ENCODE data around the gene RAPGEF6.
A peak's percentile ranks its signal among the peaks of the same experiment; 100 is the strongest.

The RAPGEF6 gene

GRCh38 chr5:131515348-131515747 is 119.7 kb downstream of the RAPGEF6 start:
- Histone ChIP-seq H3K4me3 (ENCODE audit: low read depth in 1 of 2, low read length in 2 of 2) (no peak overlapping the region), H3K9me3 (ENCODE audit: control insufficient read depth in 1 of 2, low read length in 2 of 2) (no peaks in the 10 kb centered on the region), H3K9ac (ENCODE audit: low read depth in 1 of 2, low read length in 2 of 2) (no peak overlapping the region), H3K27me3 (ENCODE audit: control insufficient read depth in 1 of 2, insufficient read depth in 2 of 2, low read length in 2 of 2) (no peaks in the 10 kb centered on the region), H3K4me1 (ENCODE audit: control insufficient read depth in 1 of 2, insufficient read depth in 2 of 2, low read length in 2 of 2) (peaks cover 6 to 7% of the 10 kb centered on the region in 2 donors), H3K27ac (ENCODE audit: low read depth, low read length) (no peak overlapping the region), H3K36me3 (ENCODE audit: control insufficient read depth in 1 of 2, insufficient read depth in 2 of 2, low read length in 2 of 2) (no peaks in the 10 kb centered on the region)

- Histone ChIP-seq H3K9me3 (ENCODE audit: control insufficient read depth in 1 of 2, low read length in 2 of 2) (no peaks in the 10 kb centered on the region), H3K36me3 (ENCODE audit: control insufficient read depth in 1 of 2, insufficient read depth in 2 of 2, low read length in 2 of 2) (peaks cover 0 to 4% of the 10 kb centered on the region in 2 donors), H3K4me1 (ENCODE audit: control insufficient read depth in 1 of 2, insufficient read depth in 2 of 2, low read length in 2 of 2) (peaks cover 6 to 7% of the 10 kb centered on the region in 2 donors), H3K27ac (ENCODE audit: low read depth, low read length) (no peak overlapping the region), H3K4me3 (ENCODE audit: low read depth in 1 of 2, low read length in 2 of 2) (no peak overlapping the region), H3K27me3 (ENCODE audit: control insufficient read depth in 1 of 2, insufficient read depth in 2 of 2, low read length in 2 of 2) (no peaks in the 10 kb centered on the region), H3K9ac (ENCODE audit: low read depth in 1 of 2, low read length in 2 of 2) (peak overlapping the region in 1 of 2 donors; percentile 31)
These were observed 120.4 kb downstream of the RAPGEF6 start for GRCh38 chr5:131514316-131515283.

DNA sequence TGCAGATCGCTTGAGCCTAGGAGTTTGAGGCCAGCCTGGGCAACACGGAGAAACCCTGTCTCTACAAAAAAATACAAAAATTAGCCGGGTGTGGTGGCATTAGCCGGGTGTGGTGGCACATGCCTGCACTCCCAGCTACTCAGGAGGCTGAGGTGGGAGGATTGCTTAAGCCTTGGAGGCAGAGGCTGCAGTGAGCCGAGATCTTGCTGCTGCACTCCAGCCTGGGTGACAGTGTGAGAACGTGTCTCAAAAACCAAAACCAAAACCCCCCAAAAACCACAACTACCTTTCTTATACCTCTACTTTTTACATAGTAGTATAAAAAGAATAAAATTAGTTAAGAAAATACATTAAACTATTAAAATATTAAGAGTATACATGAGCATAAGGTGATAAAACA is 121.2 kb downstream of the RAPGEF6 start:
- no peaks in the 10 kb centered on the region for H3K27me3 ChIP-seq (ENCODE audit: control insufficient read depth in 1 of 2, insufficient read depth in 2 of 2, low read length in 2 of 2)
- no peak overlapping the region for H3K9ac ChIP-seq (ENCODE audit: low read depth in 1 of 2, low read length in 2 of 2)
- peaks cover 6 to 7% of the 10 kb centered on the region in 2 donors for H3K4me1 ChIP-seq (ENCODE audit: control insufficient read depth in 1 of 2, insufficient read depth in 2 of 2, low read length in 2 of 2)
- no peaks in the 10 kb centered on the region for H3K9me3 ChIP-seq (ENCODE audit: control insufficient read depth in 1 of 2, low read length in 2 of 2)
- no peak overlapping the region for H3K4me3 ChIP-seq (ENCODE audit: low read depth in 1 of 2, low read length in 2 of 2)
- peaks cover 0 to 5% of the 10 kb centered on the region in 2 donors for H3K36me3 ChIP-seq (ENCODE audit: control insufficient read depth in 1 of 2, insufficient read depth in 2 of 2, low read length in 2 of 2)
- H3K27ac ChIP-seq (ENCODE audit: low read depth, low read length): no peak overlapping the region

DNA sequence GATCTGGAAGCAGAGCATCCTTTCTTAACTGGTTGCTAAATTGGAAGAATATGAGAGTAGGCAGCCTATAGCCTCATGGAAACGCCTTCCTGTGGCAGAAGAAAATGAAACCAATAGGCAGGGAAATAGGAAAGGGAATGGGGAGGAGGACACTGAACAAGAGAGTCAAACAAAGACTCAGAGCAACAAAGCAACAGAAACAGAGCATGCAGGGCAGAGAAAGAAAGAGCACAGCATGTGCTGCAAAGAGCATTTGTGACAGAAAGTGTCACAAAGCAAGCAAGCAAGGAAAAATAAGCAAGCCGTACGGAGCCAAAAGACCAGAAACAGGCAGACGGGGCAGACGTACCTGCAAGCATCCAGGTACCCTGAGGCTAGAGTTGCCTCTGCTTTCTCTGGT is 123.1 kb downstream of the RAPGEF6 start:
- Histone ChIP-seq H3K9ac (ENCODE audit: low read depth in 1 of 2, low read length in 2 of 2) (no peak overlapping the region), H3K9me3 (ENCODE audit: control insufficient read depth in 1 of 2, low read length in 2 of 2) (no peaks in the 10 kb centered on the region), H3K4me3 (ENCODE audit: low read depth in 1 of 2, low read length in 2 of 2) (no peak overlapping the region), H3K36me3 (ENCODE audit: control insufficient read depth in 1 of 2, insufficient read depth in 2 of 2, low read length in 2 of 2) (peaks cover 0 to 8% of the 10 kb centered on the region in 2 donors), H3K4me1 (ENCODE audit: control insufficient read depth in 1 of 2, insufficient read depth in 2 of 2, low read length in 2 of 2) (peaks cover 6 to 7% of the 10 kb centered on the region in 2 donors), H3K27me3 (ENCODE audit: control insufficient read depth in 1 of 2, insufficient read depth in 2 of 2, low read length in 2 of 2) (no peaks in the 10 kb centered on the region), H3K27ac (ENCODE audit: low read depth, low read length) (no peak overlapping the region)

DNA sequence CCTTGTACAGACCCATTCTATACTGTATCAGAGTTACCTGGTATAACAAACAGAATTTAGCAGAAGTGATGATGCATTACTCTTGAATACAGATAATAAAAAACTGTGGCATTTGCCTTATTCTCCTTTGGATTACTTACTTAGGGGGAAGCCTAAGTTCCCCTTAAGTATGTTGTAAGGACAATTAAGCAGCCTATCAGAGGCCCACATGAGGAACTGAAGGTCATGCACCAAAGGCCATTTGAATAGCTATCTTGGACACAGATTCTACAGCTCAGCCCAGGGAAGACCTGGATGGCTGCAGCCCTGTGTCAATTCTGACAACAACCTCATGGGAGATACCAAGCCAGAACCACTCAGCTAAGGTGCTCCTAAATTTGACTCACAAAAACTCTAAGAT is 125.2 kb downstream of the RAPGEF6 start:
- peaks cover 0 to 8% of the 10 kb centered on the region in 2 donors for H3K36me3 ChIP-seq (ENCODE audit: control insufficient read depth in 1 of 2, insufficient read depth in 2 of 2, low read length in 2 of 2)
- H3K4me1 ChIP-seq (ENCODE audit: control insufficient read depth in 1 of 2, insufficient read depth in 2 of 2, low read length in 2 of 2): peaks cover 0 to 6% of the 10 kb centered on the region in 2 donors
- H3K4me3 ChIP-seq (ENCODE audit: low read depth in 1 of 2, low read length in 2 of 2): no peak overlapping the region
- no peaks in the 10 kb centered on the region for H3K9me3 ChIP-seq (ENCODE audit: control insufficient read depth in 1 of 2, low read length in 2 of 2)
- no peak overlapping the region for H3K9ac ChIP-seq (ENCODE audit: low read depth in 1 of 2, low read length in 2 of 2)
- H3K27me3 ChIP-seq (ENCODE audit: control insufficient read depth in 1 of 2, insufficient read depth in 2 of 2, low read length in 2 of 2): no peaks in the 10 kb centered on the region
- H3K27ac ChIP-seq (ENCODE audit: low read depth, low read length): no peak overlapping the region

GRCh38 chr5:131505237-131505908 is 129.7 kb downstream of the RAPGEF6 start:
- peaks cover 0 to 19% of the 10 kb centered on the region in 2 donors for H3K36me3 ChIP-seq (ENCODE audit: control insufficient read depth in 1 of 2, insufficient read depth in 2 of 2, low read length in 2 of 2)

DNA sequence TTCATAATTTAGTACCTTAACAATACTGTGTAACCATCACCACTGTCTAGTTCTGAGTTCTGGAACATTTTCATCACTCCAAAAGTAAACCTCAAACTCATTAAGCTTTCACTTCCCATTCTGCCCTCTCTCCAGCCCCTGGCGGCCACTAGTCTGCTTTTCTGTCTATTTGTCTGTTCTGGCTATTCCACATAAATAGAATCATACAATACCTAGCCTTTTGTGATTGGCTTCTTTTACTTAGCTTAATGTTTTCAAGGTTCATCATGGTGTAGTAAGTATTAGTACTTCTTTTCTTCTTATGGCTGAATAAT is 138.7 kb downstream of the RAPGEF6 start:
- peaks cover 16 to 44% of the 10 kb centered on the region in 2 donors for H3K36me3 ChIP-seq (ENCODE audit: control insufficient read depth in 1 of 2, insufficient read depth in 2 of 2, low read length in 2 of 2)
- H3K9ac ChIP-seq (ENCODE audit: low read depth in 1 of 2, low read length in 2 of 2): no peak overlapping the region
- no peaks in the 10 kb centered on the region for H3K9me3 ChIP-seq (ENCODE audit: control insufficient read depth in 1 of 2, low read length in 2 of 2)

More at GRCh38 chr5:131505237-131505908, 129.7 kb downstream of the RAPGEF6 start:
- H3K9me3 ChIP-seq (ENCODE audit: control insufficient read depth in 1 of 2, low read length in 2 of 2): no peaks in the 10 kb centered on the region
- H3K4me3 ChIP-seq (ENCODE audit: low read depth in 1 of 2, low read length in 2 of 2): no peak overlapping the region
- H3K27me3 ChIP-seq (ENCODE audit: control insufficient read depth in 1 of 2, insufficient read depth in 2 of 2, low read length in 2 of 2): no peaks in the 10 kb centered on the region
- H3K9ac ChIP-seq (ENCODE audit: low read depth in 1 of 2, low read length in 2 of 2): no peak overlapping the region
- H3K4me1 ChIP-seq (ENCODE audit: control insufficient read depth in 1 of 2, insufficient read depth in 2 of 2, low read length in 2 of 2): no peaks in the 10 kb centered on the region
- H3K27ac ChIP-seq (ENCODE audit: low read depth, low read length): no peak overlapping the region

GRCh38 chr5:131495536-131496399 is 139.3 kb downstream of the RAPGEF6 start:
- Histone ChIP-seq H3K27ac (ENCODE audit: low read depth, low read length) (no peak overlapping the region), H3K9ac (ENCODE audit: low read depth in 1 of 2, low read length in 2 of 2) (no peak overlapping the region), H3K9me3 (ENCODE audit: control insufficient read depth in 1 of 2, low read length in 2 of 2) (no peaks in the 10 kb centered on the region), H3K27me3 (ENCODE audit: control insufficient read depth in 1 of 2, insufficient read depth in 2 of 2, low read length in 2 of 2) (no peaks in the 10 kb centered on the region), H3K4me1 (ENCODE audit: control insufficient read depth in 1 of 2, insufficient read depth in 2 of 2, low read length in 2 of 2) (peaks cover 0 to 8% of the 10 kb centered on the region in 2 donors), H3K4me3 (ENCODE audit: low read depth in 1 of 2, low read length in 2 of 2) (no peak overlapping the region), H3K36me3 (ENCODE audit: control insufficient read depth in 1 of 2, insufficient read depth in 2 of 2, low read length in 2 of 2) (peaks cover 18 to 49% of the 10 kb centered on the region in 2 donors)

More for the DNA sequence above, 138.7 kb downstream of the RAPGEF6 start:
- peaks cover 0 to 8% of the 10 kb centered on the region in 2 donors for H3K4me1 ChIP-seq (ENCODE audit: control insufficient read depth in 1 of 2, insufficient read depth in 2 of 2, low read length in 2 of 2)
- H3K27me3 ChIP-seq (ENCODE audit: control insufficient read depth in 1 of 2, insufficient read depth in 2 of 2, low read length in 2 of 2): no peaks in the 10 kb centered on the region
- no peak overlapping the region for H3K27ac ChIP-seq (ENCODE audit: low read depth, low read length)
- H3K4me3 ChIP-seq (ENCODE audit: low read depth in 1 of 2, low read length in 2 of 2): no peak overlapping the region

GRCh38 chr5:131491749-131492148 is 143.3 kb downstream of the RAPGEF6 start:
- H3K4me3 ChIP-seq (ENCODE audit: low read depth in 1 of 2, low read length in 2 of 2): no peak overlapping the region
- H3K9ac ChIP-seq (ENCODE audit: low read depth in 1 of 2, low read length in 2 of 2): no peak overlapping the region
- H3K9me3 ChIP-seq (ENCODE audit: control insufficient read depth in 1 of 2, low read length in 2 of 2): peaks cover 0 to 2% of the 10 kb centered on the region in 2 donors
- no peak overlapping the region for H3K27ac ChIP-seq (ENCODE audit: low read depth, low read length)
- peaks cover 25 to 46% of the 10 kb centered on the region in 2 donors for H3K36me3 ChIP-seq (ENCODE audit: control insufficient read depth in 1 of 2, insufficient read depth in 2 of 2, low read length in 2 of 2)
- H3K4me1 ChIP-seq (ENCODE audit: control insufficient read depth in 1 of 2, insufficient read depth in 2 of 2, low read length in 2 of 2): no peaks in the 10 kb centered on the region
- H3K27me3 ChIP-seq (ENCODE audit: control insufficient read depth in 1 of 2, insufficient read depth in 2 of 2, low read length in 2 of 2): no peaks in the 10 kb centered on the region
